Naive thymus-derived CD4-positive, alpha-beta T cell (primary cell): Measurements from ENCODE around the gene OR11A1. TPM values are rescaled to one million over a fixed set of nuclear protein-coding genes. Genes with fewer than 3 reads are reported as not detected.

ENCODE experiments used
- ATAC-seq: fragments of 150-1000 bp; cut with Tn5 transposase; 2 replicates; pipeline ENCODE4 v1.10.0; 2021; ENCODE audit warnings: mild to moderate bottlenecking, moderate library complexity
- CTCF ChIA-PET: fragments of 350-600 bp; sonication (Branson Sonifier 250); formaldehyde crosslinking; loops from one replicate; lab custom pipeline; 2021; ENCODE audit warnings: antibody characterized with exemption; lab: Charles Lee
- POLR2A ChIA-PET: fragments of 350-600 bp; sonication (Branson Sonifier 250); formaldehyde crosslinking; loops from one replicate; lab custom pipeline; 2021; ENCODE audit warnings: antibody characterized with exemption, inconsistent platforms; lab: Charles Lee
- DNase-seq, 9 donors: peaks; one replicate each; pipeline versions ENCODE4 v3.0.0 to v3.0.0-alpha.2; 2020 to 2022; ENCODE audit warnings: mixed read lengths in 1 of 9
- H3K27ac ChIP-seq: one replicate; pipeline ENCODE4 v1.7.0; 2013; ENCODE audit warnings: mild to moderate bottlenecking, low read depth, low read length, moderate library complexity
- H3K27me3 ChIP-seq, 2 donors: one replicate each; pipeline ENCODE4 v1.7.0; 2013; ENCODE audit warnings: low read length in 2 of 2, mild to moderate bottlenecking in 2 of 2, moderate library complexity in 2 of 2; ENCODE audit not compliant: control insufficient read depth in 2 of 2, insufficient read depth in 2 of 2
- H3K36me3 ChIP-seq, 3 experiments: 1 replicate in 2 of 3; 2 replicates in 1 of 3; pipeline ENCODE4 v1.7.0; 2013; ENCODE audit warnings: low read length in 3 of 3, mild to moderate bottlenecking in 3 of 3, moderate library complexity in 1 of 3; ENCODE audit not compliant: insufficient read depth in 3 of 3, control insufficient read depth in 2 of 3
- H3K4me1 ChIP-seq, 2 donors: one replicate each; pipeline ENCODE4 v1.7.0; 2013; ENCODE audit warnings: low read length in 2 of 2, mild to moderate bottlenecking in 2 of 2, moderate library complexity in 1 of 2; ENCODE audit not compliant: control insufficient read depth in 2 of 2, insufficient read depth in 2 of 2
- H3K4me3 ChIP-seq: 2 replicates; pipeline ENCODE4 v1.7.0; 2013; ENCODE audit warnings: mild to moderate bottlenecking, low read length
- H3K9me3 ChIP-seq, 3 experiments: 1 replicate in 2 of 3; 2 replicates in 1 of 3; pipeline ENCODE4 v1.7.0; 2013; ENCODE audit warnings: low read length in 3 of 3; ENCODE audit not compliant: control insufficient read depth in 2 of 3
- H3K27ac Mint-ChIP-seq, 9 donors: one replicate each; pipeline ENCODE4 v1.8.0; 2020 to 2022; ENCODE audit warnings: mixed read lengths in 9 of 9, mild to moderate bottlenecking in 8 of 9, moderate library complexity in 5 of 9, inconsistent platforms in 2 of 9
- H3K27me3 Mint-ChIP-seq, 5 donors: one replicate each; pipeline ENCODE4 v1.8.0; 2021 to 2022; ENCODE audit warnings: mixed read lengths in 5 of 5, mild to moderate bottlenecking in 1 of 5
- H3K36me3 Mint-ChIP-seq, 5 donors: one replicate each; pipeline ENCODE4 v1.8.0; 2020 to 2022; ENCODE audit warnings: mixed read lengths in 5 of 5, mild to moderate bottlenecking in 3 of 5, inconsistent platforms in 1 of 5
- H3K4me1 Mint-ChIP-seq, 7 donors: one replicate each; pipeline ENCODE4 v1.8.0; 2020 to 2022; ENCODE audit warnings: mixed read lengths in 7 of 7, mild to moderate bottlenecking in 3 of 7, inconsistent platforms in 1 of 7
- H3K4me3 Mint-ChIP-seq, 10 donors: one replicate each; pipeline ENCODE4 v1.8.0; 2020 to 2022; ENCODE audit warnings: mild to moderate bottlenecking in 10 of 10, mixed read lengths in 10 of 10, moderate library complexity in 6 of 10, inconsistent platforms in 2 of 10
- H3K9me3 Mint-ChIP-seq, 11 donors: one replicate each; pipeline ENCODE4 v1.8.0; 2020 to 2022; ENCODE audit warnings: mixed read lengths in 11 of 11, mild to moderate bottlenecking in 4 of 11, inconsistent platforms in 1 of 11, moderate library complexity in 1 of 11
- intact Hi-C, 2 donors: fragments of 100-400 bp; cut with micrococcal nuclease; formaldehyde crosslinking; loops; one replicate each; pipeline ENCODE4 v1.15.1; 2023
- polyA plus RNA-seq, 2 donors: library from polyadenylated mRNA; unstranded; fragments of 300-500 nt; fragmentation: Illumina TruSeq; gene quantifications; one replicate each; pipeline ENCODE4 v1.2.3, GENCODE V29; 2021
- total RNA-seq, 6 experiments: library from RNA in 5 of 6; stranded (reverse) in 5 of 6; gene quantifications; 1 replicate in 5 of 6; 2 replicates in 1 of 6; pipeline ENCODE4 v1.2.3 and lab custom pipeline; 2021 to 2026

OR11A1 gene
- total and polyA plus RNA-seq, 7 experiments from 2014 or later = not detected

DNA sequence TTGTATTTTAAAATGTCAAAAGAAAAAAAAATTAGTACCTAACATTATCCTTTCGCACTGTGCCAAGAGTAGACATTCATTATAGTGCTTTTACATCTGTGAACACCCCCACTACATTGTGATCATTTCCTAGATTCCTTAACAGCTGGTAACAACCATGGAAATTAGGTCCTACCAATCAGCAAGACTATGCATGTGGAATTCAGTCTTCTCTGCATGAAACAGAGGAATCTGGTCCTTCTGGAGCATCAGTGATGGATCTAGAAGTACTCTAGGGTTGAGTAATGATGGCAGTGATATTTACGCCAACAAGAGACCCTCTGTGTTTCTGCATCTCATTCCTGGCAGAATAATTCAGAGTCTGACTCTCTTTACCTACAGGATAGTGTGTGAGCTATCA, 32.7 kb downstream of the OR11A1 start:
- peaks cover 21 to 74% (median 63%) of the 10 kb centered on the region in 5 donors for H3K27me3 Mint-ChIP-seq
- H3K27me3 ChIP-seq = no peaks in the 10 kb centered on the region
- CTCF ChIA-PET = no interaction called here
- intact Hi-C loops = no loop called here
- H3K36me3 Mint-ChIP-seq = peaks cover 0 to 4% (median 0%) of the 10 kb centered on the region in 5 donors
- POLR2A ChIA-PET = no interaction called here
- H3K9me3 Mint-ChIP-seq = peaks cover 0 to 7% (median 0%) of the 10 kb centered on the region in 11 donors
- no peaks in the 10 kb centered on the region for H3K9me3 ChIP-seq
- ATAC-seq (no peak), DNase-seq (no peak)
- H3K4me1 ChIP-seq = no peaks in the 10 kb centered on the region
- H3K36me3 ChIP-seq = no peaks in the 10 kb centered on the region
- H3K4me1 Mint-ChIP-seq = peaks cover 0 to 1% (median 0%) of the 10 kb centered on the region in 7 donors
- no peak overlapping the region for H3K27ac ChIP-seq
- H3K4me3 ChIP-seq = no peak overlapping the region
- H3K27ac Mint-ChIP-seq = no peak overlapping the region
- H3K4me3 Mint-ChIP-seq = no peak overlapping the region

DNA sequence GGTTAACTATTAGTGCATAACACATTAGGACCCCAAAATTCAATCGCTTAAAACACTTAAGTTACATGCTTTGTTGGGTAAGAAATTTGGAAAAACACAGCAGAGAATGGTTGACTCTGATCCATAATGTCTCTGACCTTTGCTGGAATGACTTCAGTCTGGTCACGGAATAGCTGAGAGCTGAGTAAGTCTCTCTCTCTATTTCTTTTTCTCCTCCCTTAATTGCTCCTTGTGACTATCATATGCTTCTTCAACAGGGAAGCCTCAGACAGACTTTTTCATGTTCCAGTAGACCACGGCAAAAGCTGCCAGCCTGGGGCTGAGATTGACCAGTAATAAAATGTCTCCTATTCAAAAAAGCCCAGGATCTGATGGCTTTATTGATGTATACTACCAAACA, 37.4 kb downstream of the OR11A1 start:
- intact Hi-C loops = no loop called here
- Histone ChIP-seq H3K36me3 (no peaks in the 10 kb centered on the region), H3K9me3 (no peaks in the 10 kb centered on the region), H3K27ac (no peak overlapping the region), H3K4me1 (no peaks in the 10 kb centered on the region), H3K4me3 (no peak overlapping the region), H3K27me3 (no peaks in the 10 kb centered on the region)
- Mint-ChIP-seq H3K27ac (no peak overlapping the region), H3K27me3 (peaks cover 27 to 67% (median 45%) of the 10 kb centered on the region in 5 donors), H3K36me3 (no peaks in the 10 kb centered on the region), H3K4me3 (no peak overlapping the region), H3K9me3 (peaks cover 0 to 7% (median 0%) of the 10 kb centered on the region in 11 donors), H3K4me1 (no peaks in the 10 kb centered on the region)
- DNase-seq = no peak
- no peak for ATAC-seq
- ChIA-PET POLR2A (no interaction called here), CTCF (no interaction called here)

DNA sequence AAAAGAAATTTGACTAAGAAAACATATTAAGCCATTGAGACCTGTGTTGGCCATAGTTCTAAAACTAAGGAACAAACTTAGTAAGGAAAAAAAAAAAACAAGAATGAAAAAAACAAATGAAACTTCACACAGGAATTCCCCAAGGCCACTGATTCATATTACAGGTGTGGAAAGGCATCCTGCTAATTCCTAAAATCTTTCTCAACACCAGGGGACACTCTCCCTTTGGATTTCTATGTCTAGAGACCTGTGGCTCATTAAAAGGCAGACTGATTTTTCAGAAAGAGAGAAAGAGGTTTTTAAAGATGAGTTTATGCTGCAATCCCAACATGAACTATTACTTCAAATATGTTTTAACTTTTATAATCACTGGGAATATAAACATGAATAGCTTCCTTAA, 42.3 kb downstream of the OR11A1 start, which contains the start of gene OR12D1:
Gene OR12D1 (plus strand): TSS at position 341 of the 400 bp plus-strand sequence.
- peaks cover 0 to 5% (median 0%) of the 10 kb centered on the region in 3 experiments for H3K9me3 ChIP-seq
- no peaks in the 10 kb centered on the region for H3K27me3 ChIP-seq
- peaks cover 0 to 24% (median 11%) of the 10 kb centered on the region in 11 donors for H3K9me3 Mint-ChIP-seq
- no peak within 1 kb of the TSS for H3K27ac ChIP-seq
- CTCF ChIA-PET = no interaction called here
- no peaks in the 10 kb centered on the region for H3K4me1 ChIP-seq
- DNase-seq = no peak
- H3K4me3 Mint-ChIP-seq = no peak within 1 kb of the TSS
- no peaks in the 10 kb centered on the region for H3K36me3 ChIP-seq
- H3K27me3 Mint-ChIP-seq = peaks cover 22 to 55% (median 46%) of the 10 kb centered on the region in 5 donors
- no peak within 1 kb of the TSS for H3K4me3 ChIP-seq
- no peaks in the 10 kb centered on the region for H3K4me1 Mint-ChIP-seq
- ATAC-seq = no peak
- POLR2A ChIA-PET = no interaction called here
- peaks cover 0 to 5% (median 0%) of the 10 kb centered on the region in 5 donors for H3K36me3 Mint-ChIP-seq
- H3K27ac Mint-ChIP-seq = no peak within 1 kb of the TSS
- intact Hi-C loops = no loop called here

DNA sequence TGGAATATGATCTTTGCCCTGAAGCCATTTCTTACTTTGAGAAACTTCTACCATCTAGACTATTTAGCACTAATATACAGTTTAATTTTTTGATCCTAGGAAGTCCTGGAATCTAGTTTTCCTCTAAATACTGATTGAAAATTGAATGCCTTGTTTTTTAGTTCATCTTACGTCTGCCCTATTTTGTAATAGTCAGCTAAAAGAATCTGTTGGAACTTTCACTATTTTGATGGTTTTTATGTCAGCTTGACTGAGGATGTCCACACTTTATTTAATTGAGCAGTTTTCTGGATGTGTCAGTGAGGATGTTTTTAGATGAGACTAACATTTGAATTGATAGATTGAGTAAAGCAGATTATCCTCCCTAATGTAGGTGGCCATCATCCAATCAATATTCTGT, 53.1 kb downstream of the OR11A1 start:
- CTCF ChIA-PET = no interaction called here
- Mint-ChIP-seq H3K9me3 (peaks cover 0 to 17% (median 6%) of the 10 kb centered on the region in 11 donors), H3K4me3 (no peak overlapping the region), H3K27me3 (peaks cover 7 to 73% (median 58%) of the 10 kb centered on the region in 5 donors), H3K4me1 (no peaks in the 10 kb centered on the region), H3K36me3 (no peaks in the 10 kb centered on the region), H3K27ac (no peak overlapping the region)
- peaks cover 0 to 4% of the 10 kb centered on the region in 2 donors for H3K27me3 ChIP-seq
- H3K36me3 ChIP-seq = no peaks in the 10 kb centered on the region
- no peak overlapping the region for H3K4me3 ChIP-seq
- POLR2A ChIA-PET = no interaction called here
- no peaks in the 10 kb centered on the region for H3K9me3 ChIP-seq
- DNase-seq (no peak), ATAC-seq (no peak)
- no peak overlapping the region for H3K27ac ChIP-seq
- intact Hi-C loops = no loop called here
- no peaks in the 10 kb centered on the region for H3K4me1 ChIP-seq

DNA sequence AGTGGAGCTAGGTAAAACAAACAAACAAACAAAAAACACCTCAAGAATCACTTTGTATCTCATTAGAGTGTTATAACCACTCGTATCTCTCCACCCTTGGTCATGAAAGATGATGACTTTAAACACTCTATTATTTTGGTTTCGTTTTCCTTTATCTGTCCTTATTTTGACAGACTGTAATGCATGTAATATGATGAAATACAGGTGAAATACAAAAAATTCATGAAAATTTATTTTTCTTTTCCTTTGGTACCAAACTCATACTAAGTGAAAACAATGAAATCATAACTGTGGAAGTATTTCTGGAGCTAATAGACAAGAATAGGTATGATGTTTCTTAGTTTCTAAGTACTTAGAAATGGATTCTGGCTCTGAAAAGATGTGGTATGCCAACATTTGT, 57.3 kb downstream of the OR11A1 start:
- H3K4me1 Mint-ChIP-seq = no peaks in the 10 kb centered on the region
- POLR2A ChIA-PET = interaction anchor here (1.0 kb wide), 1 partner anchor 10 kb away, joined by 3 read pairs; no protein-coding TSS in a partner anchor
- H3K36me3 ChIP-seq = no peaks in the 10 kb centered on the region
- DNase-seq = no peak
- H3K9me3 Mint-ChIP-seq = peaks cover 0 to 15% (median 0%) of the 10 kb centered on the region in 11 donors
- no peak overlapping the region for H3K27ac Mint-ChIP-seq
- ATAC-seq = no peak
- peaks cover 4 to 9% of the 10 kb centered on the region in 2 donors for H3K27me3 ChIP-seq
- CTCF ChIA-PET = no interaction called here
- peaks cover 9 to 77% (median 59%) of the 10 kb centered on the region in 5 donors for H3K27me3 Mint-ChIP-seq
- H3K4me3 Mint-ChIP-seq = no peak overlapping the region
- H3K9me3 ChIP-seq = no peaks in the 10 kb centered on the region
- H3K36me3 Mint-ChIP-seq = no peaks in the 10 kb centered on the region
- no peaks in the 10 kb centered on the region for H3K4me1 ChIP-seq
- intact Hi-C loops = no loop called here
- no peak overlapping the region for H3K4me3 ChIP-seq
- H3K27ac ChIP-seq = no peak overlapping the region

DNA sequence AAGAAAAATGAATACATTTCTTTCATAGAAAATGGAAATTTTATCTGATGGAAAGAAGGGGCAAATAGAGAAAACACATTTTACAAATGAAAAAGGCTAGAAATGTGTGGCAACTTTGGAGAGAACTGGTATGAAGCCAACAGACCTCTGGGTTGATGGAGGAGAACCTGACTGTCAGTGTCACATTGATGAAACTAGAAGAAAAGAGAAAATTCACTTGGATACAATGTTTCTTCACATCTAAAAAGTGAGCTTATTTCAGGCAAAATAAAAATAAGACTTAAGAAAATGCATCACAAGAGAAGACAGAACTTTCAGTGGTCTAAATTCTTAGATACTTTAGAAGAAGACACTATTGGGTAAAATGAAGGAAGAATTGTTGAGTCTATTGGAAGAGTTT, 61.5 kb downstream of the OR11A1 start, which contains the start of gene OR12D2:
Gene OR12D2 (plus strand): TSS at position 301 of the 400 bp plus-strand sequence. CDS start 1,069 bp downstream, outside the sequence.
- POLR2A ChIA-PET = no interaction called here
- Mint-ChIP-seq H3K4me1 (no peaks in the 10 kb centered on the region), H3K36me3 (no peaks in the 10 kb centered on the region), H3K27ac (no peak within 1 kb of the TSS), H3K27me3 (peaks cover 6 to 66% (median 48%) of the 10 kb centered on the region in 5 donors), H3K9me3 (peaks cover 0 to 10% (median 0%) of the 10 kb centered on the region in 11 donors), H3K4me3 (no peak within 1 kb of the TSS)
- Histone ChIP-seq H3K27me3 (peaks cover 0 to 9% of the 10 kb centered on the region in 2 donors), H3K4me1 (no peaks in the 10 kb centered on the region), H3K27ac (no peak within 1 kb of the TSS), H3K9me3 (no peaks in the 10 kb centered on the region), H3K4me3 (no peak within 1 kb of the TSS), H3K36me3 (no peaks in the 10 kb centered on the region)
- DNase-seq (no peak), ATAC-seq (no peak)
- CTCF ChIA-PET = no interaction called here
- intact Hi-C loops = no loop called here

DNA sequence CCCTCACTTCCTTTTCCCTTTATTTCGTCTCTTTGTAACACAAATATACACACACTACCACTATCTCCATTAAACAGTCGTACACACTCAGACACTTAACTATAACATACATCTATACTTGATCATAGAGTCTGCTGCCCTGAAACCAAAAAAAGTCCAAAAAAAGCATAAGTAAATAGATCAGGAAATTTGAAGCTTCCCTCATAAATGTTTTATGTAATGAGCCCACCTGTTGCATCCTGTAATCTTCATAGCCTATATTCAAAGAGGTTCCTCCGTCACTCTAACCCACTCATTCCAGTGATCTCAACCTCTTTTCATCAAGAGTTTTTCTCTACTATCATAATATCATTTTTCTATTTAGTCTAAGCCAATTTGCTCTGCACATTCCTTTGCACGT, 68.3 kb downstream of the OR11A1 start:
- no peaks in the 10 kb centered on the region for H3K36me3 Mint-ChIP-seq
- H3K36me3 ChIP-seq = no peaks in the 10 kb centered on the region
- POLR2A ChIA-PET = no interaction called here
- DNase-seq = no peak
- no peaks in the 10 kb centered on the region for H3K27me3 ChIP-seq
- H3K4me3 Mint-ChIP-seq = no peak overlapping the region
- CTCF ChIA-PET = no interaction called here
- no peak overlapping the region for H3K27ac ChIP-seq
- no peak overlapping the region for H3K4me3 ChIP-seq
- H3K9me3 ChIP-seq = no peaks in the 10 kb centered on the region
- peaks cover 0 to 3% (median 0%) of the 10 kb centered on the region in 11 donors for H3K9me3 Mint-ChIP-seq
- H3K4me1 ChIP-seq = no peaks in the 10 kb centered on the region
- no peak for ATAC-seq
- no peaks in the 10 kb centered on the region for H3K4me1 Mint-ChIP-seq
- intact Hi-C loops = no loop called here
- H3K27ac Mint-ChIP-seq = no peak overlapping the region
- H3K27me3 Mint-ChIP-seq = peaks cover 7 to 56% (median 47%) of the 10 kb centered on the region in 5 donors
